HEK293 (cell line): ENCODE data around the gene SLC4A1AP.

Source experiments
- ATF2 ChIP-seq: fragments of 450-650 bp; formaldehyde crosslinking; IDR thresholded peaks from 2 replicates; pipeline ENCODE4 v1.5.1; 2016; ENCODE audit warnings: missing biosample characterization, missing genetic modification characterization, low read depth
- FEZF1 ChIP-seq: fragments of 450-650 bp; formaldehyde crosslinking; IDR thresholded peaks from 2 replicates; pipeline ENCODE4 v1.5.1; 2016; ENCODE audit warnings: missing biosample characterization, missing genetic modification characterization
- HOXD13 ChIP-seq: sonication (generic); formaldehyde crosslinking; IDR thresholded peaks from 2 replicates; pipeline ENCODE4 v1.8.0; 2022; ENCODE audit warnings: missing genetic modification reagents, borderline replicate concordance
- INSM2 ChIP-seq: fragments of 450-650 bp; formaldehyde crosslinking; IDR thresholded peaks from 2 replicates; pipeline ENCODE4 v1.5.1; 2016; ENCODE audit warnings: missing biosample characterization, missing genetic modification characterization
- KLF17 ChIP-seq: fragments of 450-650 bp; formaldehyde crosslinking; IDR thresholded peaks from 2 replicates; pipeline ENCODE4 v1.5.1; 2016; ENCODE audit warnings: missing biosample characterization, missing genetic modification characterization
- PRDM1 ChIP-seq: fragments of 450-650 bp; formaldehyde crosslinking; IDR thresholded peaks from 2 replicates; pipeline ENCODE4; 2016; ENCODE audit warnings: missing biosample characterization, missing genetic modification characterization
- SP3 ChIP-seq: fragments of 450-650 bp; formaldehyde crosslinking; IDR thresholded peaks from 2 replicates; pipeline ENCODE4 v1.5.1; 2016; ENCODE audit warnings: missing biosample characterization, missing genetic modification characterization
- YY1 ChIP-seq: fragments of 450-650 bp; formaldehyde crosslinking; IDR thresholded peaks from 2 replicates; pipeline ENCODE4 v1.5.1; 2018; ENCODE audit warnings: missing biosample characterization, missing genetic modification characterization
- ZBTB20 ChIP-seq: fragments of 450-650 bp; formaldehyde crosslinking; IDR thresholded peaks from 2 replicates; pipeline ENCODE4 v1.5.1; 2016; ENCODE audit warnings: missing biosample characterization, missing genetic modification characterization
- ZBTB6 ChIP-seq: fragments of 450-650 bp; formaldehyde crosslinking; IDR thresholded peaks from 2 replicates; pipeline ENCODE4 v1.5.1; 2017; ENCODE audit warnings: missing biosample characterization, missing genetic modification characterization
- ZFHX2 ChIP-seq: fragments of 450-650 bp; formaldehyde crosslinking; conservative IDR thresholded peaks from 2 replicates; pipeline ENCODE4 v1.5.1; 2016; ENCODE audit warnings: missing biosample characterization, missing genetic modification characterization
- ZFP69B ChIP-seq: fragments of 450-650 bp; formaldehyde crosslinking; IDR thresholded peaks from 2 replicates; pipeline ENCODE4 v1.5.1; 2016; ENCODE audit warnings: missing biosample characterization, missing genetic modification characterization
- ZNF155 ChIP-seq: fragments of 450-650 bp; formaldehyde crosslinking; IDR thresholded peaks from 2 replicates; pipeline ENCODE4 v1.5.1; 2016; ENCODE audit warnings: missing biosample characterization, missing genetic modification characterization
- ZNF157 ChIP-seq: fragments of 450-650 bp; formaldehyde crosslinking; IDR thresholded peaks from 2 replicates; pipeline ENCODE4 v1.5.1; 2016; ENCODE audit warnings: missing biosample characterization, missing genetic modification characterization
- ZNF2 ChIP-seq: fragments of 450-650 bp; formaldehyde crosslinking; IDR thresholded peaks from 2 replicates; pipeline ENCODE4 v1.5.1; 2016; ENCODE audit warnings: missing biosample characterization, missing genetic modification characterization
- ZNF248 ChIP-seq: fragments of 450-650 bp; formaldehyde crosslinking; IDR thresholded peaks from 2 replicates; pipeline ENCODE4 v1.5.1; 2017; ENCODE audit warnings: missing biosample characterization, missing genetic modification characterization
- ZNF341 ChIP-seq: fragments of 450-650 bp; formaldehyde crosslinking; IDR thresholded peaks from 2 replicates; pipeline ENCODE4; 2016; ENCODE audit warnings: low read depth, missing biosample characterization, missing genetic modification characterization
- ZNF366 ChIP-seq: fragments of 450-650 bp; formaldehyde crosslinking; conservative IDR thresholded peaks from 2 replicates; pipeline ENCODE4 v1.5.1; 2016; ENCODE audit warnings: missing biosample characterization, missing genetic modification characterization
- ZNF548 ChIP-seq: fragments of 450-650 bp; formaldehyde crosslinking; IDR thresholded peaks from 2 replicates; pipeline ENCODE4 v1.5.1; 2016; ENCODE audit warnings: missing biosample characterization, missing genetic modification characterization
- ZNF558 ChIP-seq: fragments of 450-650 bp; formaldehyde crosslinking; IDR thresholded peaks from 2 replicates; pipeline ENCODE4 v1.5.1; 2016; ENCODE audit warnings: missing biosample characterization, missing genetic modification characterization
- ZNF580 ChIP-seq: fragments of 450-650 bp; formaldehyde crosslinking; IDR thresholded peaks from 2 replicates; pipeline ENCODE4 v1.5.1; 2016; ENCODE audit warnings: missing biosample characterization, missing genetic modification characterization
- ZNF621 ChIP-seq: fragments of 450-650 bp; formaldehyde crosslinking; IDR thresholded peaks from 2 replicates; pipeline ENCODE4 v1.5.1; 2017; ENCODE audit warnings: missing biosample characterization, missing genetic modification characterization
- ZNF629 ChIP-seq: fragments of 450-650 bp; formaldehyde crosslinking; IDR thresholded peaks from 2 replicates; pipeline ENCODE4 v1.5.1; 2017; ENCODE audit warnings: missing biosample characterization, missing genetic modification characterization
- ZNF639 ChIP-seq: fragments of 450-650 bp; formaldehyde crosslinking; IDR thresholded peaks from 2 replicates; pipeline ENCODE4 v1.5.1; 2016; ENCODE audit warnings: missing biosample characterization, missing genetic modification characterization
- ZNF692 ChIP-seq: fragments of 450-650 bp; formaldehyde crosslinking; IDR thresholded peaks from 2 replicates; pipeline ENCODE4 v1.5.1; 2016; ENCODE audit warnings: missing biosample characterization, missing genetic modification characterization
- ZNF701 ChIP-seq: fragments of 450-650 bp; formaldehyde crosslinking; IDR thresholded peaks from 2 replicates; pipeline ENCODE4 v1.5.1; 2016; ENCODE audit warnings: missing biosample characterization, missing genetic modification characterization
- ZSCAN18 ChIP-seq: fragments of 450-650 bp; formaldehyde crosslinking; IDR thresholded peaks from 2 replicates; pipeline ENCODE4 v1.5.1; 2016; ENCODE audit warnings: missing biosample characterization, missing genetic modification characterization
- ZSCAN23 ChIP-seq: fragments of 450-650 bp; formaldehyde crosslinking; IDR thresholded peaks from 2 replicates; pipeline ENCODE4 v1.5.1; 2016; ENCODE audit warnings: missing biosample characterization, missing genetic modification characterization
- TF ChIP-seq, protein P1 (sequence below): fragments of 450-650 bp; formaldehyde crosslinking; IDR thresholded peaks from 2 replicates; pipeline ENCODE4 v1.5.1; 2016; ENCODE audit warnings: missing biosample characterization, missing genetic modification characterization

SLC4A1AP gene

GRCh38 chr2:27720004-27720551, 56.4 kb downstream of the SLC4A1AP start (continued):
- TF ChIP-seq ZSCAN18 (tag by site-specific recombination) = peak; percentile 82; the same call in 1 of the 2 replicates
- TF ChIP-seq ZNF629 = peak; percentile 98
- TF ChIP-seq ZNF341 (tag by site-specific recombination) = peak; percentile 34; the same call in 1 of the 2 replicates
- peak; percentile 97 for TF ChIP-seq ZNF639 (tag by site-specific recombination)
- no peak for TF ChIP-seq HOXD13 (CRISPR knock-in tag)
- TF ChIP-seq, protein P1, sequence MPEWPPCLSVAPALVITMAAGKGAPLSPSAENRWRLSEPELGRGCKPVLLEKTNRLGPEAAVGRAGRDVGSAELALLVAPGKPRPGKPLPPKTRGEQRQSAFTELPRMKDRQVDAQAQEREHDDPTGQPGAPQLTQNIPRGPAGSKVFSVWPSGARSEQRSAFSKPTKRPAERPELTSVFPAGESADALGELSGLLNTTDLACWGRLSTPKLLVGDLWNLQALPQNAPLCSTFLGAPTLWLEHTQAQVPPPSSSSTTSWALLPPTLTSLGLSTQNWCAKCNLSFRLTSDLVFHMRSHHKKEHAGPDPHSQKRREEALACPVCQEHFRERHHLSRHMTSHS (tag by site-specific recombination) = 0 out of 2 replicates have a peak, but pooled peaks have one; percentile 31
- TF ChIP-seq ZNF692 (tag by site-specific recombination) = peak; percentile 96
- TF ChIP-seq ZNF621 = peak; percentile 95
- TF ChIP-seq ZNF2 (tag by site-specific recombination) = peak; percentile 71
- 0 out of 2 replicates have a peak, but pooled peaks have one; percentile 24 for TF ChIP-seq ZNF548 (tag by site-specific recombination)
- peak; percentile 91 for TF ChIP-seq ZFHX2 (tag by site-specific recombination)
- TF ChIP-seq SP3 (tag by site-specific recombination) = peak; percentile 73
- peak; percentile 96 for TF ChIP-seq KLF17 (tag by site-specific recombination)
- 0 out of 2 replicates have a peak, but pooled peaks have one; percentile 31 for TF ChIP-seq FEZF1 (tag by site-specific recombination)
- TF ChIP-seq ZNF366 (tag by site-specific recombination) = peak; percentile 90
- TF ChIP-seq PRDM1 (tag by site-specific recombination) = peak; percentile 85
- TF ChIP-seq ZBTB20 (tag by site-specific recombination) = peak; percentile 49; the same call in 1 of the 2 replicates
- TF ChIP-seq ZFP69B (tag by site-specific recombination) = peak; percentile 87
- TF ChIP-seq ZBTB6 (tag by site-specific recombination) = no peak
- peak; percentile 80; the same call in 1 of the 2 replicates for TF ChIP-seq ZSCAN23 (tag by site-specific recombination)
- peak; percentile 91 for TF ChIP-seq INSM2 (tag by site-specific recombination)
- peak; percentile 47; the same call in 1 of the 2 replicates for TF ChIP-seq ZNF157
- TF ChIP-seq ZNF248 (tag by site-specific recombination) = 0 out of 2 replicates have a peak, but pooled peaks have one; percentile 37
- 0 out of 2 replicates have a peak, but pooled peaks have one; percentile 61 for TF ChIP-seq ZNF155 (tag by site-specific recombination)
- no peak for TF ChIP-seq ZNF701 (tag by site-specific recombination)
- peak; percentile 74; the same call in 1 of the 2 replicates for TF ChIP-seq ZNF558 (tag by site-specific recombination)
- peak; percentile 45; the same call in 1 of the 2 replicates for TF ChIP-seq ZNF580
- TF ChIP-seq YY1 = no peak
- TF ChIP-seq ATF2 (tag by site-specific recombination) = 0 out of 2 replicates have a peak, but pooled peaks have one; percentile 15
